ENCODE measurements around the gene LRIG2. TPM values are rescaled to one million over a fixed set of nuclear protein-coding genes. Genes with fewer than 3 reads are reported as not detected.

Gene LRIG2
- total RNA-seq, 4 donors from 2014 or later = 9.4 to 43.7 (median 27.2) TPM

- no peak overlapping the region for H3K4me3 ChIP-seq
- intact Hi-C loops (cut with DNase I; ENCODE audit: low total_unique reads) = no loop called here
- no peaks in the 10 kb centered on the region for H3K27me3 ChIP-seq
- 22 to 51% methylated on average over 2 of the region's 2 CpGs for WGBS, 2 donors (ENCODE audit: low coverage in 1 of 2)
- peaks cover 0 to 3% (median 0%) of the 10 kb centered on the region in 4 donors for H3K4me1 ChIP-seq
- in situ Hi-C loops (cut with MboI; ENCODE audit: low pct_ligation_motif_present in 1 of 4, low pct_unique_long_range_greater_than_20kb in 1 of 4, low sequenced_read_pairs in 3 of 4) = loop anchor here (10.0 to 25.0 kb wide), 4 partner anchors 254 to 679 kb away; partner anchors contain the start of genes MAGI3 (in 3 of the 4) and RSBN1 (in 1 of the 4)
- no peak for TF ChIP-seq CTCF (IDR thresholded peaks at IDR 0.05)
- no peak for TF ChIP-seq POLR2A (IDR thresholded peaks at IDR 0.05)
- TF ChIP-seq EP300 (IDR thresholded peaks at IDR 0.05; ENCODE audit: low read depth) = no peak
- no peak for DNase-seq
- no peaks in the 10 kb centered on the region for H3K36me3 ChIP-seq
- H3K27ac ChIP-seq = no peak overlapping the region
- H3K9me3 ChIP-seq = no peaks in the 10 kb centered on the region
Observed at GRCh38 chr1:113133759-113134158, 60.8 kb downstream of the LRIG2 start.

- peaks cover 0 to 3% (median under 1%) of the 10 kb centered on the region in 4 donors for H3K4me1 ChIP-seq
- no peaks in the 10 kb centered on the region for H3K9me3 ChIP-seq
- no peaks in the 10 kb centered on the region for H3K36me3 ChIP-seq
- no peak overlapping the region for H3K4me3 ChIP-seq
- in situ Hi-C loops (cut with MboI; ENCODE audit: low pct_ligation_motif_present in 1 of 4, low pct_unique_long_range_greater_than_20kb in 1 of 4, low sequenced_read_pairs in 3 of 4) (loop anchor here (10.0 to 25.0 kb wide), 4 partner anchors 252 to 677 kb away; partner anchors contain the start of genes MAGI3 (in 3 of the 4) and RSBN1 (in 1 of the 4)), intact Hi-C loops (cut with DNase I; ENCODE audit: low total_unique reads) (no loop called here)
- no peak for TF ChIP-seq POLR2AphosphoS5 (IDR thresholded peaks at IDR 0.05)
- no peak for TF ChIP-seq CTCF (IDR thresholded peaks at IDR 0.05)
- no peak for TF ChIP-seq POLR2A (IDR thresholded peaks at IDR 0.05)
- TF ChIP-seq EP300 (IDR thresholded peaks at IDR 0.05; ENCODE audit: low read depth) = no peak
- no peak overlapping the region for H3K27ac ChIP-seq
- DNase-seq = no peak
- 55 to 67% methylated on average over 1 of the region's 1 CpG for WGBS, 2 donors (ENCODE audit: low coverage in 1 of 2)
- H3K27me3 ChIP-seq = no peaks in the 10 kb centered on the region
Observed at GRCh38 chr1:113135460-113135859, 62.5 kb downstream of the LRIG2 start.

- in situ Hi-C loops (cut with MboI; ENCODE audit: low pct_ligation_motif_present in 1 of 4, low pct_unique_long_range_greater_than_20kb in 1 of 4, low sequenced_read_pairs in 3 of 4) = loop anchor here (10.0 to 25.0 kb wide), 4 partner anchors 251 to 676 kb away; partner anchors contain the start of genes MAGI3 (in 3 of the 4) and RSBN1 (in 1 of the 4)
Observed at GRCh38 chr1:113136476-113136875, 63.5 kb downstream of the LRIG2 start.

DNA sequence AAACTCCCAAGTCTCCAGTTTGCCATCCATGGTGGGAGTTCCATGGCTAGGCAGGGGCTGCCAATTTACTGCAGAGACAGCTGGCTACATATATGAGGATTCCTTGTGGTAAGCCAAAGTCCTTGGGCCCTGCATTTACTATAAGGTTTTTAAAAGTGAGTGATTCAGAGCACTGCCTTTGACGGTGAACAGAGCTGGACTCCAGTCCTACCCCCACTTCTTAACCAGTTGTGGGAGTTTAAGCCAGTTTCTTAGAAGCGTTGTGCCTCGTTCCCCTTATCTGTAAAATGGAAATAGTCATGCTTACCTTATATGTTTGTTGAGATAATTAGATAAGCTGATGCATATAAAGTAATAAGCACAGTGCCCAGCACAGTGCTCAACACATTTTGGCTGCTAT lies 64.6 kb downstream of the LRIG2 start:
- TF ChIP-seq CTCF (IDR thresholded peaks at IDR 0.05) (no peak), POLR2A (IDR thresholded peaks at IDR 0.05) (no peak), EP300 (IDR thresholded peaks at IDR 0.05; ENCODE audit: low read depth) (no peak), POLR2AphosphoS5 (IDR thresholded peaks at IDR 0.05) (no peak)
- no peaks in the 10 kb centered on the region for H3K27me3 ChIP-seq
- DNase-seq = no peak
- H3K36me3 ChIP-seq = no peaks in the 10 kb centered on the region
- peaks cover 9 to 19% (median 9%) of the 10 kb centered on the region in 4 donors for H3K4me1 ChIP-seq
- H3K4me3 ChIP-seq = no peak overlapping the region
- 82% methylated on average over 3 of the region's 3 CpGs; no CpG with 5 or more reads in 1 of the 2 donors for WGBS, 2 donors (ENCODE audit: low coverage in 1 of 2)
- in situ Hi-C loops (cut with MboI; ENCODE audit: low pct_ligation_motif_present in 1 of 4, low pct_unique_long_range_greater_than_20kb in 1 of 4, low sequenced_read_pairs in 3 of 4) (loop anchor here (10.0 to 25.0 kb wide), 4 partner anchors 250 to 675 kb away; partner anchors contain the start of genes MAGI3 (in 3 of the 4) and RSBN1 (in 1 of the 4)), intact Hi-C loops (cut with DNase I; ENCODE audit: low total_unique reads) (no loop called here)
- H3K9me3 ChIP-seq = no peaks in the 10 kb centered on the region
- no peak overlapping the region for H3K27ac ChIP-seq

More at GRCh38 chr1:113136476-113136875, 63.5 kb downstream of the LRIG2 start:
- intact Hi-C loops (cut with DNase I; ENCODE audit: low total_unique reads) = no loop called here
- Histone ChIP-seq H3K4me1 (peaks cover 4 to 12% (median 8%) of the 10 kb centered on the region in 4 donors), H3K36me3 (no peaks in the 10 kb centered on the region), H3K27ac (no peak overlapping the region), H3K9me3 (no peaks in the 10 kb centered on the region), H3K4me3 (no peak overlapping the region), H3K27me3 (no peaks in the 10 kb centered on the region)
- TF ChIP-seq POLR2A (IDR thresholded peaks at IDR 0.05) (no peak), POLR2AphosphoS5 (IDR thresholded peaks at IDR 0.05) (no peak), CTCF (IDR thresholded peaks at IDR 0.05) (no peak), EP300 (IDR thresholded peaks at IDR 0.05; ENCODE audit: low read depth) (no peak)
- DNase-seq = no peak
- 33% methylated on average over 1 of the region's 1 CpG; no CpG with 5 or more reads in 1 of the 2 donors for WGBS, 2 donors (ENCODE audit: low coverage in 1 of 2)

All from transverse colon (tissue), 4 donors.